Islet of Langerhans (tissue), 1 donor: Measurements from ENCODE around the gene C11orf91.
"Not testable (repeated sequence)": the region's sequence is repeated elsewhere in the genome, so short reads cannot be mapped to it uniquely, and the experiment has no call there.

Experiments
- FAIRE-seq: peaks from one replicate; lab custom pipeline; 2011; peaks lifted over from hg19 to GRCh38; lab: Jason Lieb, UNC

Gene C11orf91

GRCh38 chr11:33669598-33670249, 30.9 kb downstream of the C11orf91 start:
- FAIRE-seq = no peak

GRCh38 chr11:33668951-33669596, 31.6 kb downstream of the C11orf91 start:
- FAIRE-seq = no peak

GRCh38 chr11:33668468-33668825, 32.2 kb downstream of the C11orf91 start:
- FAIRE-seq = no peak

GRCh38 chr11:33667819-33668467, 32.7 kb downstream of the C11orf91 start:
- FAIRE-seq = no peak

- no peak for FAIRE-seq
Measured at GRCh38 chr11:33665350-33666106, 35.1 kb downstream of the C11orf91 start.

GRCh38 chr11:33664827-33665226, 35.8 kb downstream of the C11orf91 start:
- FAIRE-seq = no peak

- FAIRE-seq = no peak
Measured at GRCh38 chr11:33664166-33664565, 36.5 kb downstream of the C11orf91 start.

- no peak for FAIRE-seq
Measured at GRCh38 chr11:33663121-33663520, 37.5 kb downstream of the C11orf91 start.

- not testable (repeated sequence) for FAIRE-seq
Measured at GRCh38 chr11:33661526-33661925, 39.1 kb downstream of the C11orf91 start.

- FAIRE-seq = no peak
Measured at GRCh38 chr11:33660962-33661361, 39.7 kb downstream of the C11orf91 start.

GRCh38 chr11:33659370-33660139, 41.1 kb downstream of the C11orf91 start:
- FAIRE-seq = no peak

- FAIRE-seq = no peak
Measured at GRCh38 chr11:33658195-33658900, 42.3 kb downstream of the C11orf91 start.

- no peak for FAIRE-seq
Measured at GRCh38 chr11:33657757-33658156, 42.9 kb downstream of the C11orf91 start.

- no peak for FAIRE-seq
Measured at GRCh38 chr11:33656768-33657167, 43.9 kb downstream of the C11orf91 start.

GRCh38 chr11:33655842-33656600, 44.6 kb downstream of the C11orf91 start:
- FAIRE-seq = no peak

- no peak for FAIRE-seq
Measured at GRCh38 chr11:33654594-33654993, 46.0 kb downstream of the C11orf91 start.

- no peak for FAIRE-seq
Measured at GRCh38 chr11:33652930-33653329, 47.7 kb downstream of the C11orf91 start.

GRCh38 chr11:33652431-33652830, 48.2 kb downstream of the C11orf91 start:
- no peak for FAIRE-seq

GRCh38 chr11:33651990-33652389, 48.6 kb downstream of the C11orf91 start:
- FAIRE-seq = no peak

GRCh38 chr11:33651555-33651954, 49.1 kb downstream of the C11orf91 start:
- FAIRE-seq = no peak

- FAIRE-seq = no peak
Measured at GRCh38 chr11:33649944-33650343, 50.7 kb downstream of the C11orf91 start.
